KOPT-K1 (cell line): ENCODE data around the gene PCDH19.

ENCODE experiments used
- H3K27ac ChIP-seq: fragments of 200-600 bp; sonication (generic); 2 replicates; pipeline ENCODE4 v1.5.1; 2016; ENCODE audit warnings: antibody characterized with exemption, mild to moderate bottlenecking, low read depth, low read length; ENCODE audit not compliant: poor library complexity, severe bottlenecking
- H3K36me3 ChIP-seq: fragments of 200-600 bp; sonication (generic); 2 replicates; pipeline ENCODE4 v1.5.1; 2017; ENCODE audit warnings: antibody characterized with exemption, mild to moderate bottlenecking, low read length, moderate library complexity; ENCODE audit not compliant: insufficient read depth
- H3K9me3 ChIP-seq: fragments of 200-600 bp; sonication (generic); 2 replicates; pipeline ENCODE4 v1.5.1; 2017; ENCODE audit warnings: antibody characterized with exemption, low read length, mild to moderate bottlenecking; ENCODE audit not compliant: insufficient read depth, poor library complexity, severe bottlenecking

The PCDH19 gene

DNA sequence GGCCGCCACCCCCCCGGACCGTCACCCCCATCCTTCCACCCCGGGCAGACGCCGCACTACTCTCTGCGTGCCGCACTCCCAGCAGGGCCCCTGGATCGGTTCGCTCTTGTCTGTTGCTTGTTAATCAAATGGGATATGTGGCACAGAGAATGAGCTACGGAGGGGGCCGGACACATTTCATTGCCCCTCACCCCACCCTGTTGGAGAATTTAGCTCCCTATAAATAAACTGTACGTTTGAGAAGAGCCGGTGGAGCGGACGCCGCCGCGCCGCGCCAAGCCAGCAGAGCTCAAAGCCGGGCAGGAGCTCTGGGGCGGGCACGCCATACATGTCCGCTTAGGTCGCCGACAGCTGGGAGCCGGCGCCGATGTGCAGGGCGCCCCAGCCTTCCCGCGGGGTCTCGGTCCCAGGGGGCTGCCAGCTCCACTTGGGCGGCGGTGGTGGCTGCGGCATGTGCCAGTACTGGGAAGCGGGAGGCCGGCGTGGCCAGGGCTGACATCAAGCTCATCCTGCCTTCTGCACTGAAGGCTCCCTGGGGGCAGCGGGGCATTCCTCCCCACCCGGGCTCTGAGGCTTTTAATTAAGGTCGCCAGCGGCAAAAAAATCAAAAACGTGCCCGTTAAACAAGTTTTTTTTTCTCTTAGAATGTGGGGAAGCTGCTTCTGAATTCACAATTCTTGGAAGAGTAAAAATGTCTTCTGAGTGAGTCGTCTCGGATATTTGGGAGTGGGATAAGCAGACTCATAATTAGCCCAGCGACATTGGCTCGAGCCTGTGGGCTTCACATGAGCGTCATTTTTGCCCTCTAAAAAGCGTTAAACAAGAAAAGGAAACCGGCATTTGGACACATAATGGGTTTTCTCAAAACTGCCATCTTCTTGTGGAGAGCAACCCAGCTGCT lies 1.1 kb upstream of the PCDH19 start:
- H3K9me3 ChIP-seq = no peaks in the 10 kb centered on the region
- no peak overlapping the region for H3K27ac ChIP-seq
- H3K36me3 ChIP-seq = no peaks in the 10 kb centered on the region

DNA sequence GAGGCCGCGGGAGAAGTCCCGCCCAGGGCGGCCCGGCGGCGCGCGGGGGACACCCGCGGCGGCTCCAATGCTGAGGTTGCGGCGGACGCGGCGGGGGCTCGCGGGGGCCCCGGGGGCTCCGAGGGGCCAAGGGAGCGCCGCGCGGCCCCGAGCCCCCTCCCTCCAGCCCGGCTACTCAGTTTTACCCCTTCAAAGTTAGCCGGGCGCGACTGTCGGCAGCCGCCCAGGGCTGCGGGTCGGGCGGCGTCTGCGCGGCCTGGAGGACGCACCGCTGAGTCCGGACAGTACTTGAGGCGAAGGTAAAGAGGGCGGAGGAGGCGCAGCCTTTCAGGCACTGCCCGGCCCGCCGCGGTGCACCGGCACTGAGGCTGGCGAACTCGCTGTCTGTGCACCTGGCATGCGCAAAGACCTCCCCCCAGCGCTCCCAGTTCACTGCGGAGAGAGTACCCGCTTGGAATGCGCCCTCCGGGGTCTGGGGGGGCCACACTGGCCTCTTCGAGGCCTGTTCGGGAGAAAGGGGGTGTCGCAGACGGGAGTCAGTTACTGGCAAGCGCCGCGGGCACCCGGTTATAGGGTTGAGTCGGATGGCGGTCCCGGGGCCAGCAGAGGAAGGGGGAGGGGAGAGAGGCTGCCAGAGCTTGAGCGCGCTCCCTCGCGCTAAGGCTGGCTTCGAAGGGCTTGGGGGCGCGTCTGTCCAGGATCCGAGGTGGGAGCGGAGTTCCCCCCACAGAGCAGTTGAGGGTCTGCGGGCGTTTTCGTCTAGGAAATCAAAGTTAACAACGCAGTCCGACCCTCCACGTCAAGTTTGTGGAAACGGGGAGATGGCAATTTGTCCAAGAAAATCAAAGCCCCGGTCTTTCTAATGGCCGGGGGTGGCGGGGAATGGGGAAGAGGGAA lies 1.1 kb downstream of the PCDH19 start:
- no peaks in the 10 kb centered on the region for H3K36me3 ChIP-seq
- H3K27ac ChIP-seq = no peak overlapping the region
- H3K9me3 ChIP-seq = no peaks in the 10 kb centered on the region

- H3K9me3 ChIP-seq = no peaks in the 10 kb centered on the region
- H3K27ac ChIP-seq = no peak overlapping the region
- H3K36me3 ChIP-seq = no peaks in the 10 kb centered on the region
Measured at GRCh38 chrX:100407784-100408712, 2.0 kb downstream of the PCDH19 start.

GRCh38 chrX:100407147-100407783 lies 2.8 kb downstream of the PCDH19 start:
- no peak overlapping the region for H3K27ac ChIP-seq
- H3K9me3 ChIP-seq = no peaks in the 10 kb centered on the region
- H3K36me3 ChIP-seq = no peaks in the 10 kb centered on the region

GRCh38 chrX:100405424-100405823 lies 4.6 kb downstream of the PCDH19 start:
- Histone ChIP-seq H3K36me3 (no peaks in the 10 kb centered on the region), H3K27ac (no peak overlapping the region), H3K9me3 (no peaks in the 10 kb centered on the region)

GRCh38 chrX:100404851-100405250 lies 5.2 kb downstream of the PCDH19 start:
- Histone ChIP-seq H3K9me3 (no peaks in the 10 kb centered on the region), H3K36me3 (no peaks in the 10 kb centered on the region), H3K27ac (no peak overlapping the region)

DNA sequence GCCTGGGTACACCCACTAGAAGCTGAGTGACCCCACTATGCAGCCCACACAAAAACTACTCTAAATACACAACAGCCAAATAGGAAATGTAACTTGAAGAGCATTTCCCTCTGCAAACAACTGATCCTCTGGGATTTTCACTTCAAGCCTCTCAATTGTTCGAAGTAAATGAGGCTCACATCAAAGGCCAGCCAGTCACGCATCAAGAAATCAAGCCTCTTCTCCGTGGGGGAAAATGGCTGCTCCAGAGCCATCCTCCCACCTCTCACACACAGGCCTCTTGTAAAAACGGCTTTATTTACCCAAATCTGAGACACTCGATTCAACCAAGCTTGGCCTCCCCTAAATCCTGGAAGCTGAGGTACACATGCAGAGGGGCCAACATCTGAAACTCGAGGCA lies 14.3 kb downstream of the PCDH19 start:
- no peaks in the 10 kb centered on the region for H3K9me3 ChIP-seq
- no peaks in the 10 kb centered on the region for H3K36me3 ChIP-seq
- H3K27ac ChIP-seq = no peak overlapping the region

- Histone ChIP-seq H3K27ac (no peak overlapping the region), H3K9me3 (no peaks in the 10 kb centered on the region), H3K36me3 (no peaks in the 10 kb centered on the region)
Measured at GRCh38 chrX:100381619-100382018, 28.5 kb downstream of the PCDH19 start.

DNA sequence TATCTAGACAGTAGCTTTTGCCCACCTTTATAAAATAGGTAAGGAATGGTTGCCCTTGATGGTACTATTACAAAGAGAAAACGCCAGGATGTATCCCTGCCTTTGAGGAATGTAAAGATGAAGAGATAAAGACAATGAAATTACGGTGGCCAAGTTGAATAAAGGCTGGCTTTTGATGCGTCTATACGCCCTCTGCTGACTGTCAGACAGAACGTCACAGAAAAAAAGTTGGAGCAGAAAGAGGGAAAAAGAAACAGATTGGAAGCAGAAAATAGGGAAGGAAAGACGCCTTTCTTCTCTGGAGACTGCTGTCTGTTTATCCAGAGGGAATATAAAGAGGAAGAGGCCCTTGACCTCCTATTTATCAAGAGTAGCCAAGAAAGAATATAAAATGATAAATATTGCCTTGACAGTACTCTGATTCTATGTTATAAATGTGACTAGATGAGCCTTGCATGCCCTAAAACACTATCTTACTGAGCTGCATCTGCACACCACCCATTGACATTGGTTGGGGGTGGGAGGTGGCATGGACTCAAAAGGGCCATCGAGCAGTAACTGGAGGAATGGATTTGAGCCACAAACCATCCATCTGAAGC lies 30.6 kb downstream of the PCDH19 start:
- Histone ChIP-seq H3K9me3 (no peaks in the 10 kb centered on the region), H3K27ac (no peak overlapping the region), H3K36me3 (no peaks in the 10 kb centered on the region)

- Histone ChIP-seq H3K27ac (no peak overlapping the region), H3K36me3 (no peaks in the 10 kb centered on the region), H3K9me3 (no peaks in the 10 kb centered on the region)
Measured at GRCh38 chrX:100377826-100378225, 32.2 kb downstream of the PCDH19 start.

GRCh38 chrX:100376576-100376975 lies 33.5 kb downstream of the PCDH19 start:
- no peaks in the 10 kb centered on the region for H3K36me3 ChIP-seq
- no peak overlapping the region for H3K27ac ChIP-seq

GRCh38 chrX:100373673-100374072 lies 36.4 kb downstream of the PCDH19 start:
- no peaks in the 10 kb centered on the region for H3K36me3 ChIP-seq
- H3K27ac ChIP-seq = no peak overlapping the region
- H3K9me3 ChIP-seq = no peaks in the 10 kb centered on the region

More at GRCh38 chrX:100376576-100376975, 33.5 kb downstream of the PCDH19 start:
- H3K9me3 ChIP-seq = no peaks in the 10 kb centered on the region

- H3K9me3 ChIP-seq = no peaks in the 10 kb centered on the region
- H3K27ac ChIP-seq = no peak overlapping the region
- H3K36me3 ChIP-seq = no peaks in the 10 kb centered on the region
Measured at GRCh38 chrX:100368167-100368566, 41.9 kb downstream of the PCDH19 start.

DNA sequence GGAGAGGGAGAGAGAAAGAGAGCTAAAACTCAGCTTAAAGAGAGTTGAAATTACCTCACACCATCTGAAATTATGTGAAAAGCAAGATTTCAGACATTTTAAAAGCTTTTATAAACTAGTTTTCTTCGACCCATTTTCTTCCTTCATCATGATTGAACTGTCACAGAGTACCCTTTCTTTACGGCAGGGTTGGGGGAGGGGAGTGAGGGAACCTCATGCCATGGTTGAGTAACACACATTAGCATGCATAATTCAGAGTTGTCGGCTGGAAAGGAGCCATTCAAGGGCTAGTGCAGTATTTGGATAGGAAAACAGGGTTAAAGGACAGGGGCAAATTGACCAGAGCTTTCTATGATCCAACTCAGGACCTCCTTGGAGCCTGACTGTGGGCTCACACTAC lies 46.2 kb downstream of the PCDH19 start:
- Histone ChIP-seq H3K36me3 (no peaks in the 10 kb centered on the region), H3K27ac (no peak overlapping the region), H3K9me3 (no peaks in the 10 kb centered on the region)
